NK-92 (cell line): ENCODE results near the gene MZT2B.
"Not testable (repeated sequence)": the region's sequence is repeated elsewhere in the genome, so short reads cannot be mapped to it uniquely, and the experiment has no call there.

Experiments
- DNase-seq: peaks from one replicate; lab custom pipeline; 2025; ENCODE audit not compliant: unreplicated experiment; lab: John Stamatoyannopoulos, UW

MZT2B gene

GRCh38 chr2:130169896-130170295, 12.2 kb upstream of the MZT2B start:
- DNase-seq = no peak

- not testable (repeated sequence) for DNase-seq
These were observed 7.2 kb upstream of the MZT2B start for GRCh38 chr2:130174866-130175265.

- not testable (repeated sequence) for DNase-seq
These were observed 1.4 kb upstream of the MZT2B start for GRCh38 chr2:130180404-130181324.

GRCh38 chr2:130181325-130181879, 660 bp upstream of the MZT2B start, which contains the start of gene SMPD4:
SMPD4 (minus strand) TSS chr2:130181602; CDS start chr2:130176592, 5,010 bp downstream.
- DNase-seq = peak; percentile 80

- DNase-seq = not testable (repeated sequence)
These were observed 907 bp downstream of the MZT2B start for GRCh38 chr2:130182826-130183511.

GRCh38 chr2:130183512-130184373, 1.7 kb downstream of the MZT2B start:
- DNase-seq = no peak

- DNase-seq = no peak
These were observed 3.4 kb downstream of the MZT2B start for GRCh38 chr2:130185436-130185835.

- no peak for DNase-seq
These were observed 3.8 kb downstream of the MZT2B start for GRCh38 chr2:130185896-130186295.

GRCh38 chr2:130186391-130186790, 4.3 kb downstream of the MZT2B start:
- DNase-seq = no peak

- DNase-seq = no peak
These were observed 5.2 kb downstream of the MZT2B start for GRCh38 chr2:130187268-130187667.

GRCh38 chr2:130187859-130188792, 6.1 kb downstream of the MZT2B start:
- not testable (repeated sequence) for DNase-seq

GRCh38 chr2:130188958-130189357, 6.9 kb downstream of the MZT2B start:
- DNase-seq = not testable (repeated sequence)

- DNase-seq = no peak
These were observed 8.2 kb downstream of the MZT2B start for GRCh38 chr2:130190237-130190636.

GRCh38 chr2:130191319-130191718, 9.3 kb downstream of the MZT2B start:
- DNase-seq = not testable (repeated sequence)

GRCh38 chr2:130192451-130192850, 10.4 kb downstream of the MZT2B start:
- not testable (repeated sequence) for DNase-seq

- not testable (repeated sequence) for DNase-seq
These were observed 11.8 kb downstream of the MZT2B start for GRCh38 chr2:130193824-130194223.

- not testable (repeated sequence) for DNase-seq
These were observed 13.1 kb downstream of the MZT2B start for GRCh38 chr2:130195089-130195635.

- DNase-seq = not testable (repeated sequence)
These were observed 14.0 kb downstream of the MZT2B start for GRCh38 chr2:130196052-130196451.

- no peak for DNase-seq
These were observed 16.3 kb downstream of the MZT2B start, which contains the start of gene TUBA3E for GRCh38 chr2:130198343-130198742. TUBA3E (minus strand) TSS chr2:130198439; CDS start chr2:130198360, 79 bp downstream.
